ENCODE results near the gene GATA2.

The GATA2 gene

GRCh38 chr3:128449111-128449638 is 43.8 kb downstream of the GATA2 start:
- no peak overlapping the region for H3K23ac ChIP-seq (ENCODE audit: low read depth, low read length, poor library complexity)
- H3K4me2 ChIP-seq (ENCODE audit: insufficient read depth, low read length, poor library complexity, severe bottlenecking) = no peak overlapping the region
- H4K91ac ChIP-seq (ENCODE audit: low read depth, low read length, poor library complexity) = no peak overlapping the region
- H3K9ac ChIP-seq (ENCODE audit: low read depth, low read length, poor library complexity) = no peak overlapping the region
- peak overlapping the region; percentile 21 for H3K18ac ChIP-seq (ENCODE audit: low read length)
- no peak overlapping the region for H2BK120ac ChIP-seq (ENCODE audit: low read depth, low read length)
- peaks cover 0 to 60% (median 2%) of the 10 kb centered on the region in 3 experiments for H3K27me3 ChIP-seq (ENCODE audit: control insufficient read depth in 3 of 3, insufficient read depth in 3 of 3, low read depth in 1 of 3, low read length in 3 of 3)
- H3K79me1 ChIP-seq (ENCODE audit: low read depth, low read length) = no peaks in the 10 kb centered on the region
- H3K4me1 ChIP-seq (ENCODE audit: control insufficient read depth in 2 of 2, insufficient read depth in 1 of 2, low read depth in 1 of 2, low read length in 2 of 2) = no peaks in the 10 kb centered on the region
- H2AFZ ChIP-seq (ENCODE audit: low read length) = no peak overlapping the region
- no peak overlapping the region for H2AK5ac ChIP-seq (ENCODE audit: low read depth, low read length)
- H2BK12ac ChIP-seq (ENCODE audit: low read length) = no peak overlapping the region
- H4K8ac ChIP-seq (ENCODE audit: low read depth, low read length) = no peak overlapping the region
- no peak overlapping the region for H2BK5ac ChIP-seq (ENCODE audit: low read length)
- no peak for DNase-seq (ENCODE audit: low spot score)
- H3K4ac ChIP-seq (ENCODE audit: low read length) = no peak overlapping the region
- no peak overlapping the region for H2BK15ac ChIP-seq (ENCODE audit: low read length)
- WGBS, 2 donors (ENCODE audit: extremely low coverage in 2 of 2, insufficient read length in 2 of 2, insufficient replicate concordance in 1 of 2) = no CpG with 5 or more reads among the region's 6 CpGs
- H3K9me3 ChIP-seq (replicated peaks in 1 of 2; ENCODE audit: control insufficient read depth in 2 of 2, insufficient read depth in 1 of 2, low read depth in 1 of 2, low read length in 2 of 2) = peaks cover 0 to 10% of the 10 kb centered on the region in 2 donors
- H3K14ac ChIP-seq (ENCODE audit: low read length) = no peak overlapping the region
- H3K4me3 ChIP-seq (ENCODE audit: low read length in 2 of 2) = no peak overlapping the region
- H3K27ac ChIP-seq (replicated peaks; ENCODE audit: low read length) = no peak overlapping the region
- no peaks in the 10 kb centered on the region for H3K36me3 ChIP-seq (replicated peaks in 1 of 2; ENCODE audit: control insufficient read depth in 2 of 2, insufficient read depth in 2 of 2, low read length in 2 of 2)

DNA sequence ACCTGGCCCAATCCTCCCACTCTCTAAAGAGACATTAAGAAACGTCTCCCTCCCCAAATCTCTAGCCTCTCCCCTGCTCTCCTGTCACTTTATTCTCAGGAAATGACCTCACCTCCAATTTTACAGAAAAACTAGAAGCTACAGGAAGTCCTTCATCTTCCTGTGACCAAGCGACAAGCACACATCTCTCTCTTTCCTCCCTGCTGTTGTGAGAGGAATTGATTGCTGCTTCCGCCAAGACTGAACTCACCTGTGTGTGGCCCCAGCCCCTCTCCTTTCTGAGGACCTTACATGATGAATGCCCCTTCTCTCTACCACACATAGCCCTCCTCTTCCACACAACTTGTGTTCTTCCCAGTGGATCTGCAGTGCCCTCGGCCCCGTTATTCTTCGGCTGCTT is 44.5 kb downstream of the GATA2 start:
- Histone ChIP-seq H3K14ac (ENCODE audit: low read length) (no peak overlapping the region), H4K91ac (ENCODE audit: low read depth, low read length, poor library complexity) (no peak overlapping the region), H3K23ac (ENCODE audit: low read depth, low read length, poor library complexity) (no peak overlapping the region), H2BK15ac (ENCODE audit: low read length) (no peak overlapping the region), H2BK5ac (ENCODE audit: low read length) (no peak overlapping the region), H2AFZ (ENCODE audit: low read length) (no peak overlapping the region), H3K18ac (ENCODE audit: low read length) (peak overlapping the region; percentile 66), H4K8ac (ENCODE audit: low read depth, low read length) (no peak overlapping the region), H3K9ac (ENCODE audit: low read depth, low read length, poor library complexity) (peak overlapping the region; percentile 1), H3K36me3 (replicated peaks in 1 of 2; ENCODE audit: control insufficient read depth in 2 of 2, insufficient read depth in 2 of 2, low read length in 2 of 2) (no peaks in the 10 kb centered on the region), H2BK12ac (ENCODE audit: low read length) (no peak overlapping the region), H2AK5ac (ENCODE audit: low read depth, low read length) (no peak overlapping the region), H3K4me1 (ENCODE audit: control insufficient read depth in 2 of 2, insufficient read depth in 1 of 2, low read depth in 1 of 2, low read length in 2 of 2) (no peaks in the 10 kb centered on the region), H3K27me3 (ENCODE audit: control insufficient read depth in 3 of 3, insufficient read depth in 3 of 3, low read depth in 1 of 3, low read length in 3 of 3) (peaks cover 0 to 57% (median 2%) of the 10 kb centered on the region in 3 experiments), H3K4me3 (ENCODE audit: low read length in 2 of 2) (no peak overlapping the region), H3K4me2 (ENCODE audit: insufficient read depth, low read length, poor library complexity, severe bottlenecking) (no peak overlapping the region), H2BK120ac (ENCODE audit: low read depth, low read length) (no peak overlapping the region), H3K9me3 (replicated peaks in 1 of 2; ENCODE audit: control insufficient read depth in 2 of 2, insufficient read depth in 1 of 2, low read depth in 1 of 2, low read length in 2 of 2) (peaks cover 0 to 10% of the 10 kb centered on the region in 2 donors), H3K4ac (ENCODE audit: low read length) (no peak overlapping the region), H3K27ac (replicated peaks; ENCODE audit: low read length) (no peak overlapping the region), H3K79me1 (ENCODE audit: low read depth, low read length) (no peaks in the 10 kb centered on the region)
- no CpG with 5 or more reads among the region's 6 CpGs for WGBS, 2 donors (ENCODE audit: extremely low coverage in 2 of 2, insufficient read length in 2 of 2, insufficient replicate concordance in 1 of 2)
- no peak for DNase-seq (ENCODE audit: low spot score)

- Histone ChIP-seq H3K4me1 (ENCODE audit: control insufficient read depth in 2 of 2, insufficient read depth in 1 of 2, low read depth in 1 of 2, low read length in 2 of 2) (no peaks in the 10 kb centered on the region), H3K9me3 (replicated peaks in 1 of 2; ENCODE audit: control insufficient read depth in 2 of 2, insufficient read depth in 1 of 2, low read depth in 1 of 2, low read length in 2 of 2) (peaks cover 0 to 10% of the 10 kb centered on the region in 2 donors), H3K9ac (ENCODE audit: low read depth, low read length, poor library complexity) (no peak overlapping the region), H2BK120ac (ENCODE audit: low read depth, low read length) (no peak overlapping the region), H3K14ac (ENCODE audit: low read length) (no peak overlapping the region), H2BK12ac (ENCODE audit: low read length) (no peak overlapping the region), H3K18ac (ENCODE audit: low read length) (no peak overlapping the region), H3K4me2 (ENCODE audit: insufficient read depth, low read length, poor library complexity, severe bottlenecking) (no peak overlapping the region), H2BK5ac (ENCODE audit: low read length) (no peak overlapping the region), H2BK15ac (ENCODE audit: low read length) (no peak overlapping the region), H4K8ac (ENCODE audit: low read depth, low read length) (no peak overlapping the region), H3K79me1 (ENCODE audit: low read depth, low read length) (no peaks in the 10 kb centered on the region), H3K4ac (ENCODE audit: low read length) (no peak overlapping the region), H3K27me3 (ENCODE audit: control insufficient read depth in 3 of 3, insufficient read depth in 3 of 3, low read depth in 1 of 3, low read length in 3 of 3) (peaks cover 0 to 54% (median 2%) of the 10 kb centered on the region in 3 experiments), H2AFZ (ENCODE audit: low read length) (no peak overlapping the region), H3K36me3 (replicated peaks in 1 of 2; ENCODE audit: control insufficient read depth in 2 of 2, insufficient read depth in 2 of 2, low read length in 2 of 2) (no peaks in the 10 kb centered on the region), H4K91ac (ENCODE audit: low read depth, low read length, poor library complexity) (no peak overlapping the region), H3K27ac (replicated peaks; ENCODE audit: low read length) (no peak overlapping the region), H3K23ac (ENCODE audit: low read depth, low read length, poor library complexity) (no peak overlapping the region), H3K4me3 (ENCODE audit: low read length in 2 of 2) (no peak overlapping the region), H2AK5ac (ENCODE audit: low read depth, low read length) (no peak overlapping the region)
- DNase-seq (ENCODE audit: low spot score) = no peak
- no CpG with 5 or more reads among the region's 3 CpGs for WGBS, 2 donors (ENCODE audit: extremely low coverage in 2 of 2, insufficient read length in 2 of 2, insufficient replicate concordance in 1 of 2)
Measured at GRCh38 chr3:128447561-128448013, 45.4 kb downstream of the GATA2 start.

DNA sequence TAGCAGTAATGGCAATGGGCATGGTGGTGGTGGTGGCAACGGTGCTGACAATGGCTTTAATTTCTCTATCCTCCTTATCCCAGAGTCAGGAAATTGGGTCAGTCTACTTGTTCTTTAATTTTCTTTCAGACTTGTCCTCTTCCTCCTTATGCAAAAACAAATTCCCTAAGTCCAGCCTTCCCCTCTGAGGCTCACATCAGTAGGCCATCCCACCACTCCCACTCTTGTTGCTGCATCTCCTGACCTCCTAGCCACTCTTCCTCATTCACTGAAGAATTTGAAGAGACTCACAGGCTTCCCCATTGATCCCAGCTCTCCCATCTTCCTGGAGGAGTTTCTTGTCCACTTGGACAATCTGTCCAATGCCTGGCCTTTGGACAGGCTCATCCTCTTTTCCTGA is 46.2 kb downstream of the GATA2 start:
- Histone ChIP-seq H3K4me3 (ENCODE audit: low read length in 2 of 2) (no peak overlapping the region), H3K36me3 (replicated peaks in 1 of 2; ENCODE audit: control insufficient read depth in 2 of 2, insufficient read depth in 2 of 2, low read length in 2 of 2) (no peaks in the 10 kb centered on the region), H3K27me3 (ENCODE audit: control insufficient read depth in 3 of 3, insufficient read depth in 3 of 3, low read depth in 1 of 3, low read length in 3 of 3) (peaks cover 0 to 55% (median 2%) of the 10 kb centered on the region in 3 experiments), H3K4me2 (ENCODE audit: insufficient read depth, low read length, poor library complexity, severe bottlenecking) (no peak overlapping the region), H3K9me3 (replicated peaks in 1 of 2; ENCODE audit: control insufficient read depth in 2 of 2, insufficient read depth in 1 of 2, low read depth in 1 of 2, low read length in 2 of 2) (peaks cover 0 to 10% of the 10 kb centered on the region in 2 donors), H3K23ac (ENCODE audit: low read depth, low read length, poor library complexity) (no peak overlapping the region), H3K9ac (ENCODE audit: low read depth, low read length, poor library complexity) (no peak overlapping the region), H3K14ac (ENCODE audit: low read length) (no peak overlapping the region), H4K8ac (ENCODE audit: low read depth, low read length) (no peak overlapping the region), H4K91ac (ENCODE audit: low read depth, low read length, poor library complexity) (no peak overlapping the region), H2BK15ac (ENCODE audit: low read length) (no peak overlapping the region), H2BK120ac (ENCODE audit: low read depth, low read length) (no peak overlapping the region), H2BK5ac (ENCODE audit: low read length) (no peak overlapping the region), H3K4me1 (ENCODE audit: control insufficient read depth in 2 of 2, insufficient read depth in 1 of 2, low read depth in 1 of 2, low read length in 2 of 2) (no peaks in the 10 kb centered on the region), H3K79me1 (ENCODE audit: low read depth, low read length) (no peaks in the 10 kb centered on the region), H2AK5ac (ENCODE audit: low read depth, low read length) (no peak overlapping the region), H3K27ac (replicated peaks; ENCODE audit: low read length) (no peak overlapping the region), H2AFZ (ENCODE audit: low read length) (no peak overlapping the region), H3K4ac (ENCODE audit: low read length) (no peak overlapping the region), H2BK12ac (ENCODE audit: low read length) (no peak overlapping the region), H3K18ac (ENCODE audit: low read length) (no peak overlapping the region)
- no peak for DNase-seq (ENCODE audit: low spot score)
- WGBS, 2 donors (ENCODE audit: extremely low coverage in 2 of 2, insufficient read length in 2 of 2, insufficient replicate concordance in 1 of 2) = no CpG with 5 or more reads among the region's 1 CpG
